B cell (primary cell): Measurements from ENCODE around the gene MSGN1.

ENCODE experiments used
- EZH2 ChIP-seq: IDR thresholded peaks from 2 replicates; pipeline ENCODE4 v1.6.1; 2012; ENCODE audit warnings: borderline replicate concordance, low read depth, mild to moderate bottlenecking, moderate library complexity, low read length; ENCODE audit not compliant: insufficient read depth, poor library complexity, severe bottlenecking
- TF ChIP-seq, protein P1 (sequence below): fragments of 200-600 bp; IDR thresholded peaks from one replicate; pipeline ENCODE4 v1.8.0; 2022; ENCODE audit warnings: antibody characterized with exemption, mild to moderate bottlenecking

DNA sequence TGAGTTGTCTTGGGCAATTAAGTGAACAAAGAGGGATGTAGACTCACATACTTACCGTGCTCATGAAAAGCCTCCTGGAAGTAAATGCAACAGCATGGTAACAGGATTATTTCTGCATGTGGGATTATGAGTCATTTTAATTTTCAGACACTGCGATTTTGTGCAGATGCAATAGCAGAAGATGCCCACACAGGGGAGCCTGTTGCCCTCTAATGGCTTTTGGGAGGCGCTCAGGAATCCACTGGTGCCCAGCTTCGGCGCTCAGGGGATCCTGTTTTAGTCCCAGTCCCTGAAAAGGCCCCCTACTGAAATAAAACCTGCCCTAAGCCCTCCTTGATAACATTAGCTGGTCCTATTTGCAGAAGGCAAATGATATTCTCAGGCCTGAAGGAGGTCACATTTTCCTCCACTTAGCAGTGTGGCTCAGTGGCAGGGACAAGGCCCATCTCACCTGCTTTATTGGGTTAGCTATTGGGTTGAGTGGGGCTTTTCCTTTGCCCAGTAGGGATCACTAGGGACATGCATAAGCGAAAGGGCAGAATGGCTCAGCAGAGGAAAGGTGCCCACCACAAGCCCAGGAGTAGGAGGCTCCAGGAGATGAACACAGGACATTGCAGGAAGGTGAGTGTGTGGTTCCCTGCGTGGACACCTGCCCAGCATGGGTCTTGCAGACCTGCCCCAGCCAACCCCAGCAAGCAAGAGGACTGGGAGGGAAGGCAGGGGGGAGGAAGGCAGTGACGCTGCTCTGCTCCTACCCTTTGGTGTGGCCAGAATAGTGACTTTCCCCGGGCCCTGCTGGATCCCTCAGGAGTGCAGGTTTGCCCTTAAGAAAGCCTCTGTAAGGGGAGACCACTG, 35.7 kb downstream of the MSGN1 start:
- TF ChIP-seq, protein P1, sequence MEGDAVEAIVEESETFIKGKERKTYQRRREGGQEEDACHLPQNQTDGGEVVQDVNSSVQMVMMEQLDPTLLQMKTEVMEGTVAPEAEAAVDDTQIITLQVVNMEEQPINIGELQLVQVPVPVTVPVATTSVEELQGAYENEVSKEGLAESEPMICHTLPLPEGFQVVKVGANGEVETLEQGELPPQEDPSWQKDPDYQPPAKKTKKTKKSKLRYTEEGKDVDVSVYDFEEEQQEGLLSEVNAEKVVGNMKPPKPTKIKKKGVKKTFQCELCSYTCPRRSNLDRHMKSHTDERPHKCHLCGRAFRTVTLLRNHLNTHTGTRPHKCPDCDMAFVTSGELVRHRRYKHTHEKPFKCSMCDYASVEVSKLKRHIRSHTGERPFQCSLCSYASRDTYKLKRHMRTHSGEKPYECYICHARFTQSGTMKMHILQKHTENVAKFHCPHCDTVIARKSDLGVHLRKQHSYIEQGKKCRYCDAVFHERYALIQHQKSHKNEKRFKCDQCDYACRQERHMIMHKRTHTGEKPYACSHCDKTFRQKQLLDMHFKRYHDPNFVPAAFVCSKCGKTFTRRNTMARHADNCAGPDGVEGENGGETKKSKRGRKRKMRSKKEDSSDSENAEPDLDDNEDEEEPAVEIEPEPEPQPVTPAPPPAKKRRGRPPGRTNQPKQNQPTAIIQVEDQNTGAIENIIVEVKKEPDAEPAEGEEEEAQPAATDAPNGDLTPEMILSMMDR: peak; percentile 81
- no peak for TF ChIP-seq EZH2
